IgD-negative memory B cell (primary cell): ENCODE data around the gene DAAM1. TPM values are rescaled to one million over a fixed set of nuclear protein-coding genes. Genes with fewer than 3 reads are reported as not detected.

Source experiments
- H3K27ac Mint-ChIP-seq, 3 donors: one replicate each; pipeline ENCODE4 v1.8.0; 2020 to 2022; ENCODE audit warnings: mild to moderate bottlenecking in 3 of 3, mixed read lengths in 3 of 3, moderate library complexity in 1 of 3
- H3K27me3 Mint-ChIP-seq: one replicate; pipeline ENCODE4 v1.8.0; 2021; ENCODE audit warnings: mixed read lengths
- H3K36me3 Mint-ChIP-seq: one replicate; pipeline ENCODE4 v1.8.0; 2020; ENCODE audit warnings: mild to moderate bottlenecking, mixed read lengths
- H3K4me1 Mint-ChIP-seq, 3 donors: one replicate each; pipeline ENCODE4 v1.8.0; 2020 to 2022; ENCODE audit warnings: mixed read lengths in 3 of 3, mild to moderate bottlenecking in 1 of 3
- H3K4me3 Mint-ChIP-seq, 4 donors: one replicate each; pipeline ENCODE4 v1.8.0; 2020 to 2022; ENCODE audit warnings: mild to moderate bottlenecking in 4 of 4, mixed read lengths in 4 of 4, moderate library complexity in 3 of 4
- H3K9me3 Mint-ChIP-seq, 3 donors: one replicate each; pipeline ENCODE4 v1.8.0; 2020 to 2021; ENCODE audit warnings: mixed read lengths in 3 of 3, mild to moderate bottlenecking in 1 of 3
- polyA plus RNA-seq: library from polyadenylated mRNA; unstranded; fragments of 300-500 nt; fragmentation: Illumina TruSeq; gene quantifications from one replicate; pipeline ENCODE4 v1.2.3, GENCODE V29; 2021

DAAM1 gene
- polyA plus RNA-seq, 1 donor from 2014 or later = 42.2 TPM

DNA sequence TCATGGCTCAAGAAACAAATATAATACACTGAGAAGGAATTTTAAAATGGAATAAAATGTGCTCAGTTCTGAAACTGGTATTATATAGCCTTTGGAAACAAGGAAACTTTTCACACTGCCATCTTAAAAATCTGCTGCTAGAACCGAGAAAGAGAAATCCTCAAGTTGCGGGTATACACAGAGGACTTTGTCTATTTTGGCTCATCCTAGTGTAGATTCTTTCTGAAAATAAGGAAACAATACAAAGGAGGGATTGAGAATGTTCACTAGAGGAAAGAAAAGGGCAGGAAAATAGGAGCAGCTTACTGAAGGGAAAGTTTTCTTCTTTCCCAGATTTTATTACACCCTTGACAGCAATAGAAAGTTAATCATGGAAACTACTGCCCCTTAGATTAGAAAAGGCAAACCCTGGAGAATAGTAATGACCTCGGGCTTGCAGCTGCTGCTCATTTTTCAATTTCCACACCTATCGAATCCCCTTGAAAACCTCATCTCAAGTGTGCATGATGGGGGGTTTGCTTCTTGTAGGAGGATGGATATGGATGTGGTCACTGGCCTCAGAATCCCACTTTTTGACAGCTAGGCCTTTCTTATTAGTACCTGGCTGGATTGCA is 104.6 kb downstream of the DAAM1 start:
- Mint-ChIP-seq H3K27ac (no peak overlapping the region), H3K4me3 (no peak overlapping the region), H3K27me3 (no peaks in the 10 kb centered on the region), H3K4me1 (peaks cover 13 to 25% (median 20%) of the 10 kb centered on the region in 3 donors), H3K9me3 (peaks cover 0 to 6% (median 0%) of the 10 kb centered on the region in 3 donors), H3K36me3 (peaks cover 21% of the 10 kb centered on the region)

DNA sequence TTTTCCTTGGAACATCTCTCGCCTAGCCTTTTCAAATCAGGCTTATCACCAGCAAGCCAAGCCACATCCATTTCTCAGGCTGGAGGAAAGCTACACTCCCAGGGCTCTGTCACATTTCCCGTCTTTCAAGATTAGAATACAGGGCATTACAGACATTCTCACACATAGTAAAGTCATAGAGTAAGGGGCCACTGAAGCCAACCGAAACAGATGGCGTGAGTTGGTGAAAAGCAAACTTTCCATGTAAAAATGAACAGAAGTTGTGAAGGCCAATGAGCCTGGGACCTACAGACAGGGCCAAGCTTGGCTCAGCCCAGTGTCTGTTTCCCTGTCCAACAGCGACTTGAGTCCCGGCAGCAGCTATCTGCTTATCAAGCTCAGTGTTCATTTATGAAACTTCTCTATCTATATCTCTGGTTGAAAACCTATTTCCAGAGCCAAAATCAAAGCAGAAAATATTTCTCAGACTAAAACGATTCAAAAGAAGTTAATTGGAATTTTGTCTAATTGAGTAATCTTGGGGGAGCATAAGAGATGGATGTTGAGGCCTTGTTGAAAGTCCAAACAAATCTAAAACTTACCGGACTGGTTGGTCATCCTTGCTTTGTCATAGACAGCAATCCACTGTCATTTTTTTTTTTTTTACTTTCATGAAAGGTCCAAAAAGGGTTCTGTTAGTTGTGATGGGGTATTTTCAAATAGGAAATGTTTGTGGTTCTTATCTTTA is 105.6 kb downstream of the DAAM1 start:
- peaks cover 20% of the 10 kb centered on the region for H3K36me3 Mint-ChIP-seq
- H3K4me1 Mint-ChIP-seq = peaks cover 7 to 28% (median 22%) of the 10 kb centered on the region in 3 donors
- H3K27ac Mint-ChIP-seq = no peak overlapping the region
- no peak overlapping the region for H3K4me3 Mint-ChIP-seq
- no peaks in the 10 kb centered on the region for H3K27me3 Mint-ChIP-seq
- no peaks in the 10 kb centered on the region for H3K9me3 Mint-ChIP-seq

GRCh38 chr14:59294662-59294992 is 106.2 kb downstream of the DAAM1 start:
- H3K9me3 Mint-ChIP-seq = no peaks in the 10 kb centered on the region
- peak overlapping the region in 1 of 3 donors; percentile 5 for H3K27ac Mint-ChIP-seq
- peaks cover 18% of the 10 kb centered on the region for H3K36me3 Mint-ChIP-seq
- H3K27me3 Mint-ChIP-seq = no peaks in the 10 kb centered on the region
- no peak overlapping the region for H3K4me3 Mint-ChIP-seq
- peaks cover 8 to 33% (median 24%) of the 10 kb centered on the region in 3 donors for H3K4me1 Mint-ChIP-seq

- Mint-ChIP-seq H3K4me3 (no peak overlapping the region), H3K27ac (peak overlapping the region in 1 of 3 donors; percentile 48), H3K9me3 (no peaks in the 10 kb centered on the region), H3K36me3 (peaks cover 22% of the 10 kb centered on the region), H3K27me3 (no peaks in the 10 kb centered on the region), H3K4me1 (peaks cover 12 to 37% (median 29%) of the 10 kb centered on the region in 3 donors)
Observed at GRCh38 chr14:59295951-59296350, 107.5 kb downstream of the DAAM1 start.

- H3K27me3 Mint-ChIP-seq = no peaks in the 10 kb centered on the region
- H3K4me3 Mint-ChIP-seq = peak overlapping the region in 1 of 4 donors; percentile 59
- no peaks in the 10 kb centered on the region for H3K9me3 Mint-ChIP-seq
- no peak overlapping the region for H3K27ac Mint-ChIP-seq
- peaks cover 22% of the 10 kb centered on the region for H3K36me3 Mint-ChIP-seq
- H3K4me1 Mint-ChIP-seq = peaks cover 18 to 43% (median 34%) of the 10 kb centered on the region in 3 donors
Observed at GRCh38 chr14:59296508-59296907, 108.0 kb downstream of the DAAM1 start.

GRCh38 chr14:59297071-59297776 is 108.8 kb downstream of the DAAM1 start:
- Mint-ChIP-seq H3K9me3 (no peaks in the 10 kb centered on the region), H3K4me3 (peak overlapping the region in 1 of 4 donors; percentile 63), H3K36me3 (peaks cover 14% of the 10 kb centered on the region), H3K27me3 (no peaks in the 10 kb centered on the region), H3K27ac (no peak overlapping the region), H3K4me1 (peaks cover 18 to 44% (median 41%) of the 10 kb centered on the region in 3 donors)

GRCh38 chr14:59299731-59300130 is 111.3 kb downstream of the DAAM1 start:
- no peaks in the 10 kb centered on the region for H3K27me3 Mint-ChIP-seq
- no peaks in the 10 kb centered on the region for H3K9me3 Mint-ChIP-seq
- no peak overlapping the region for H3K4me3 Mint-ChIP-seq
- peaks cover 30 to 46% (median 40%) of the 10 kb centered on the region in 3 donors for H3K4me1 Mint-ChIP-seq
- peak overlapping the region in 1 of 3 donors; percentile 10 for H3K27ac Mint-ChIP-seq
- H3K36me3 Mint-ChIP-seq = peaks cover 9% of the 10 kb centered on the region

- H3K27ac Mint-ChIP-seq = no peak overlapping the region
- peaks cover 31 to 43% (median 41%) of the 10 kb centered on the region in 3 donors for H3K4me1 Mint-ChIP-seq
- H3K4me3 Mint-ChIP-seq = peak overlapping the region in 2 of 4 donors; percentile 75 to 93
- no peaks in the 10 kb centered on the region for H3K27me3 Mint-ChIP-seq
- H3K9me3 Mint-ChIP-seq = no peaks in the 10 kb centered on the region
- peaks cover 12% of the 10 kb centered on the region for H3K36me3 Mint-ChIP-seq
Observed at GRCh38 chr14:59301354-59301753, 112.9 kb downstream of the DAAM1 start.

DNA sequence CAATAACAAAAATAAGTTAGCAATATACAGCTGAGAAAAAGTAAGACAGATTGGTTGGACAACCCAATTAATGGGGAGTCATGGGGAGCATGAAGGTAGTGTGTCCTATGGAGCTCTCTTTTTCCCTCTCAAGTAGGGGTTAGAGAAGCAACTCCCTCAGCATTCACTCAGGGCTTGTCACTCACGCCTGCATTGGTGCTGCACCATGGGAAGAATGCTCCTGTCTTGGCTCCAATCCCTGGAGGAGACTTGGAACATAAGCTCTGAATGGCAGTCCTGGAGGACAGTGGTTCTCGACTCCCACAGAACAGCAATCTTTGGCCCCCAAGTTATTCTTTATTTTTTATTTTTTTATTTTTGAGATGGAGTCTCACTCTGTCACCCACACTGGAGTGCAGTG is 113.8 kb downstream of the DAAM1 start:
- Mint-ChIP-seq H3K4me3 (peak overlapping the region in 1 of 4 donors; percentile 55), H3K27ac (no peak overlapping the region), H3K36me3 (peaks cover 12% of the 10 kb centered on the region), H3K9me3 (no peaks in the 10 kb centered on the region), H3K4me1 (peaks cover 36 to 43% (median 40%) of the 10 kb centered on the region in 3 donors), H3K27me3 (no peaks in the 10 kb centered on the region)

DNA sequence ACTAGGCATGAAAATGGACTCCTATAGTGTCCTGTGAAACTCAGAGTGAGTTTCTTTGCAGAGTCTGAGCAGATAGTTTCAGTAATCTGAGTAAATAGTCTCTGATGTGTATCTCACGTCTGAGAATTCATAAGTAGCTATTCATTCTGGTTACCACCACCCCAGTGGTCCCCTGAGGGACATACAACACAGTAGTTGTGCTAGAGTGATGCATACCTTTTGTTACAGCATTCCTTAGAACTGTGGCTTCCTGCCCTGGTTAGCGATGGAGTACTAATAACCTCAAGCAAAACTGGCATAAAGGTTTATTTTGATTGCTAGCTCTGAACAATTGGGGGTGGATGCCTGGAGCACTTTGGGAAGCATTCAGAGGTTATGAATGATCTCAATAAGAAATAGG is 114.7 kb downstream of the DAAM1 start:
- Mint-ChIP-seq H3K4me1 (peaks cover 35 to 51% (median 39%) of the 10 kb centered on the region in 3 donors), H3K9me3 (no peaks in the 10 kb centered on the region), H3K27me3 (no peaks in the 10 kb centered on the region)

GRCh38 chr14:59305231-59305630 is 116.8 kb downstream of the DAAM1 start:
- H3K9me3 Mint-ChIP-seq = no peaks in the 10 kb centered on the region
- no peaks in the 10 kb centered on the region for H3K27me3 Mint-ChIP-seq
- no peak overlapping the region for H3K27ac Mint-ChIP-seq
- no peak overlapping the region for H3K4me3 Mint-ChIP-seq
- H3K36me3 Mint-ChIP-seq = peaks cover 14% of the 10 kb centered on the region
- H3K4me1 Mint-ChIP-seq = peaks cover 32 to 40% (median 39%) of the 10 kb centered on the region in 3 donors

More for the DNA sequence above, 114.7 kb downstream of the DAAM1 start:
- Mint-ChIP-seq H3K4me3 (no peak overlapping the region), H3K36me3 (peaks cover 12% of the 10 kb centered on the region), H3K27ac (no peak overlapping the region)

DNA sequence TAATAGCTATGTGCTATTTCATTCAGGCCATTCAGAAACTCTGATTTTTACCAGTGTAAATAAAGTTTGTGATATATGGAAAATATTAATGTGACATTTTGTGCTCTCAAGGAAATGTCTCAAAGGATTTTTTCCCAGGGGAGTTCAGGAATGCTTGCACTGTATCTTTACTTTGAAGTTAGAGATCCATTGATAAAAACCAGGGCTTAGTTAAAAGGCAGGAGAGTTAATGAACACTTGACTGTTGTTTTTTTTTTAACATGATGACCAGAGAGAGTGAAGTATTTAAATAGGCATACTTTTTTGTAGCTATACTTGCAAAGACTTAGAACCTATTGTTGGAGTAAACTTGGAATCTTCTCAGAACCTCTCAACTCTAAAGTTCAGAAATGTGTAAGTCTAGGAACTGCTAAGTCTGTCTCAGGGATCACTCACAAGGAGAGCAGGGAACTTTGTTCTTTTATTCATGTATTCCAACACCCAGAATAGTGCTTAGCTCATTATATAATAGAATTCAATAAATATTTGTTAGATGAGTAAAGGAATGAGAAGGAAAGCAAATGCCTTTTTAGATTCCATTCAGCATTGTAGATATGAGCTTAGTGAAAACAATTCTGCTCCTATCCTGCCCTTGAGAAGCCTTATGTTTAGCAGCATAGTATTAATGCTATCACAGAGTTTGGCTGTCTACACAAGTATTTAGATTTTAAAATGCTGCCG is 117.5 kb downstream of the DAAM1 start:
- Mint-ChIP-seq H3K9me3 (no peaks in the 10 kb centered on the region), H3K27ac (peak overlapping the region in 1 of 3 donors; percentile 6), H3K36me3 (peaks cover 10% of the 10 kb centered on the region), H3K4me1 (peaks cover 34 to 43% (median 39%) of the 10 kb centered on the region in 3 donors), H3K27me3 (no peaks in the 10 kb centered on the region), H3K4me3 (peak overlapping the region in 1 of 4 donors; percentile 47)

DNA sequence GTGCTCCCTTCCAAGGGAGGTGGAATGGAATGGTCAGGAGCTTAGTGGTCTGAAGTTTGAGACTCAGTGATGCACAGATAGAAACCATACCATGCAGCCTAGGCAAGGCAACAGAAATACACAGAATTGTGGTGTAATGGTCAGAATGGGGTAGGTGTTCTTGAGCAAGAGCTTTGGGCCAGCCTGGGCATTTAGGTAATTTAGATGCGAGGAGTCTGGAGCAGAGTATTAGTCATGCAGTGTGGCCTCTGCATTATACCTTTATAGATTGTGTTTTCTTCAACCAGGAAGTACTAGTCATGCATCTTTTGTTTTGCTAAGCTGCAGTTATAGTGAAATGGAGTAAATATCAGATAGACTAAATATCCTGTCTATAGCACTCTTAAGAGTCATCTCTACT is 118.3 kb downstream of the DAAM1 start:
- Mint-ChIP-seq H3K4me1 (peaks cover 28 to 37% (median 32%) of the 10 kb centered on the region in 3 donors), H3K27ac (no peak overlapping the region), H3K4me3 (no peak overlapping the region), H3K36me3 (peaks cover 8% of the 10 kb centered on the region), H3K27me3 (no peaks in the 10 kb centered on the region), H3K9me3 (no peaks in the 10 kb centered on the region)

GRCh38 chr14:59308086-59308485 is 119.6 kb downstream of the DAAM1 start:
- peaks cover 8% of the 10 kb centered on the region for H3K36me3 Mint-ChIP-seq
- no peak overlapping the region for H3K27ac Mint-ChIP-seq
- H3K9me3 Mint-ChIP-seq = no peaks in the 10 kb centered on the region
- no peaks in the 10 kb centered on the region for H3K27me3 Mint-ChIP-seq
- peaks cover 26 to 39% (median 33%) of the 10 kb centered on the region in 3 donors for H3K4me1 Mint-ChIP-seq
- no peak overlapping the region for H3K4me3 Mint-ChIP-seq

DNA sequence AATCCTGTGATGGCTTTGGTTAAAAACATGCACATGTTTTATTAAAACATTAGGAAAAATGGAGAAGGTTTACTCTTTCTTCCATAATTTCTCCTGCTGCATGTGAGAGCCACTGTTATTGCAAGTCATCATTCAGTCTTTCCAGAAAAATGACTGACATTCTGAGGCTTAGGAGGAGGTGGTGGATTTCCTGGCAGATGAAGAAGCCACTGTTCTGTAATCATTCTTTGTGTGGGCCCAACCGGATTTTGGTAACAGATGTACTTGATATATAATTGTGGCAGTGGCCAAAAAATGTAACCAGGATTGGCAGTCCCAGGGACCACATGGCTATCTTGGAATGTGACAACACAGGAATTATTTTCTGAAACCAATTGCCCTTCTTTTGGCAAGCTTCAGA is 120.2 kb downstream of the DAAM1 start:
- Mint-ChIP-seq H3K4me3 (no peak overlapping the region), H3K9me3 (no peaks in the 10 kb centered on the region), H3K4me1 (peaks cover 30 to 45% (median 36%) of the 10 kb centered on the region in 3 donors), H3K27ac (no peak overlapping the region), H3K27me3 (no peaks in the 10 kb centered on the region), H3K36me3 (peaks cover 8% of the 10 kb centered on the region)
